ENCODE measurements around the gene CDH2. TPM values are rescaled to one million over a fixed set of nuclear protein-coding genes. Genes with fewer than 3 reads are reported as not detected.

Gene CDH2
- total RNA-seq, 1 donor from 2014 or later = 363 TPM

DNA sequence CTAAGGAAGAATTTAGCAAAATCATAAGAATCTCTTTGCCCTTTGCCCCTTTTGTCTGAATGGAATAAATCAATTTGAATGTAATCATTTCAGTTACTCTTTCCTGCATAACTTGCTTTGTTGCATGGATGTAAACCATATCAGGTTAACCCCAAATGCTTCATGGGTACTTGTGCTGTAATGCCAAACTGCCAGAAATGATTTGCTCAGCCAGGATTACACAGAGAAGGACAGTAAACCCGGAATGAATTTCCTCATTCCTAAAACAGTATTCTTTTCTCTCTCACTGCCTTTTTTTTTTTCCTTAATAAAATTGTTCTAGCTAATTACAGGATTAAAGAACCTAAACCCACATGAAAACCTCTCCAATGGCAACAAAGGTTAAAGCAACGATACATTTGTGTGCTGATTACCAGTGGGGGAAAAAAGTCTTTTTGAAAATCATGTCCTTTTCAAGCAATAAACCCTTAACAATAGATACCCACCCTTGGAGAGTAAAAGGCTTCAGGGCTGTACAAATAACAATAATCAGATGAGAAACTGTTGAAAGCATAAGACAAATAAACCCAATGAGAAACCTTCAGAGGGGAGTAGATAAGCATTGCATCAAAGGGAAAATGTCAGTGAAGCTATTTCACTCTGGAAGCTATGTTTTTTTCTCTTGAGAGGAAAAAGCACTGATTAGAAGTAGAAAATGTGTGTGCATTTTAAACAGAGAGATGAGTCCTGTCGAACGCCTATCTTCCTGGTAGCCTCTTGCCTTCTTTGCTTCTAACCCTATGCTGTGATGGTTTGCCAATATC lies 275.3 kb downstream of the CDH2 start:
- Histone ChIP-seq H3K9ac (ENCODE audit: low read length) (no peak overlapping the region), H3K36me3 (ENCODE audit: insufficient read depth, low read length) (no peaks in the 10 kb centered on the region), H3K79me2 (ENCODE audit: insufficient read depth, low read length) (no peaks in the 10 kb centered on the region), H3K27ac (ENCODE audit: low read depth, low read length) (no peak overlapping the region), H4K20me1 (ENCODE audit: insufficient read depth, low read length) (no peaks in the 10 kb centered on the region), H2AFZ (ENCODE audit: low read depth, low read length) (no peak overlapping the region), H3K27me3 (ENCODE audit: insufficient read depth, low read length) (no peaks in the 10 kb centered on the region), H3K4me1 (ENCODE audit: insufficient read depth, low read length) (no peaks in the 10 kb centered on the region), H3K9me3 (ENCODE audit: insufficient read depth, low read depth, low read length) (no peaks in the 10 kb centered on the region), H3K4me2 (ENCODE audit: low read length) (no peak overlapping the region), H3K4me3 (ENCODE audit: insufficient read depth, low read depth, low read length) (no peak overlapping the region)
- Mint-ChIP-seq H3K36me3 (ENCODE audit: low read depth, unreplicated experiment) (no peaks in the 10 kb centered on the region), H3K4me1 (ENCODE audit: low read depth, unreplicated experiment) (no peaks in the 10 kb centered on the region), H3K9me3 (ENCODE audit: unreplicated experiment) (peaks cover 4% of the 10 kb centered on the region), H3K4me3 (ENCODE audit: unreplicated experiment) (no peak overlapping the region), H3K27me3 (ENCODE audit: low read depth, unreplicated experiment) (no peaks in the 10 kb centered on the region), H3K27ac (ENCODE audit: unreplicated experiment) (no peak overlapping the region)
- FAIRE-seq = no peak
- TF ChIP-seq EZH2 (IDR thresholded peaks at IDR 0.05; ENCODE audit: insufficient read depth, low read length) = no peak
- TF ChIP-seq, protein P1, sequence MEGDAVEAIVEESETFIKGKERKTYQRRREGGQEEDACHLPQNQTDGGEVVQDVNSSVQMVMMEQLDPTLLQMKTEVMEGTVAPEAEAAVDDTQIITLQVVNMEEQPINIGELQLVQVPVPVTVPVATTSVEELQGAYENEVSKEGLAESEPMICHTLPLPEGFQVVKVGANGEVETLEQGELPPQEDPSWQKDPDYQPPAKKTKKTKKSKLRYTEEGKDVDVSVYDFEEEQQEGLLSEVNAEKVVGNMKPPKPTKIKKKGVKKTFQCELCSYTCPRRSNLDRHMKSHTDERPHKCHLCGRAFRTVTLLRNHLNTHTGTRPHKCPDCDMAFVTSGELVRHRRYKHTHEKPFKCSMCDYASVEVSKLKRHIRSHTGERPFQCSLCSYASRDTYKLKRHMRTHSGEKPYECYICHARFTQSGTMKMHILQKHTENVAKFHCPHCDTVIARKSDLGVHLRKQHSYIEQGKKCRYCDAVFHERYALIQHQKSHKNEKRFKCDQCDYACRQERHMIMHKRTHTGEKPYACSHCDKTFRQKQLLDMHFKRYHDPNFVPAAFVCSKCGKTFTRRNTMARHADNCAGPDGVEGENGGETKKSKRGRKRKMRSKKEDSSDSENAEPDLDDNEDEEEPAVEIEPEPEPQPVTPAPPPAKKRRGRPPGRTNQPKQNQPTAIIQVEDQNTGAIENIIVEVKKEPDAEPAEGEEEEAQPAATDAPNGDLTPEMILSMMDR (IDR thresholded peaks at IDR 0.05; ENCODE audit: insufficient read depth, low read depth, low read length) = no peak
- DNase-seq (ENCODE audit: low read depth) = no peak
